ENCODE measurements around the gene EYA2. TPM values are rescaled to one million over a fixed set of nuclear protein-coding genes. Genes with fewer than 3 reads are reported as not detected.

Gene EYA2
- total and polyA plus RNA-seq, 2 donors (not counting 1 experiment from before 2014, with no cell fraction given), result 1.1 to 2.8 TPM

GRCh38 chr20:46938434-46938833 lies 43.8 kb downstream of the EYA2 start:
- H3K4me3 Mint-ChIP-seq, result no peak overlapping the region
- H4K20me1 ChIP-seq (ENCODE audit: control insufficient read depth, insufficient read depth, low read length, poor library complexity, severe bottlenecking), result no peaks in the 10 kb centered on the region
- no peak overlapping the region for H2AFZ ChIP-seq (ENCODE audit: insufficient read depth, low read depth, low read length, poor library complexity, severe bottlenecking)
- no peak overlapping the region for H3K27ac Mint-ChIP-seq
- no peak overlapping the region for H3K9ac ChIP-seq (ENCODE audit: low read length)
- no peaks in the 10 kb centered on the region for H3K9me3 Mint-ChIP-seq (ENCODE audit: insufficient read depth)
- ATAC-seq (ENCODE audit: low read depth) (no peak), DNase-seq (no peak)
- peaks cover 0 to 2% (median 0%) of the 10 kb centered on the region in 3 donors for H3K9me3 ChIP-seq (ENCODE audit: control extremely low read depth in 1 of 3, control insufficient read depth in 2 of 3, insufficient read depth in 1 of 3, low read length in 2 of 3)
- CTCF ChIA-PET, result no interaction called here
- H3K27me3 ChIP-seq (replicated peaks in 1 of 4; ENCODE audit: control extremely low read depth in 1 of 4, control insufficient read depth in 3 of 4, insufficient read depth in 4 of 4, low read length in 3 of 4), result no peaks in the 10 kb centered on the region
- H3K27me3 Mint-ChIP-seq, result peaks cover 16% of the 10 kb centered on the region
- POLR2A ChIA-PET, result no interaction called here
- no peak overlapping the region for H3K4me3 ChIP-seq (ENCODE audit: control extremely low read depth in 1 of 5, extremely low read depth in 1 of 5, insufficient read depth in 1 of 5, low read depth in 2 of 5, low read length in 4 of 5)
- no peaks in the 10 kb centered on the region for H3K4me1 Mint-ChIP-seq
- H3K36me3 ChIP-seq (replicated peaks in 1 of 2; ENCODE audit: control extremely low read depth in 1 of 2, control insufficient read depth in 1 of 2, extremely low read depth in 1 of 2, insufficient read depth in 2 of 2, low read length in 1 of 2), result no peaks in the 10 kb centered on the region
- H3K4me2 ChIP-seq (replicated peaks; ENCODE audit: low read depth, low read length, poor library complexity, severe bottlenecking), result no peak overlapping the region
- H3K79me2 ChIP-seq (ENCODE audit: control insufficient read depth, insufficient read depth, low read length), result no peaks in the 10 kb centered on the region
- intact Hi-C loops (cut with micrococcal nuclease), result no loop called here
- no CpG with 5 or more reads among the region's 1 CpG for WGBS (ENCODE audit: insufficient coverage)
- no peaks in the 10 kb centered on the region for H3K4me1 ChIP-seq (ENCODE audit: control insufficient read depth in 2 of 2, insufficient read depth in 2 of 2, low read length in 2 of 2)
- TF ChIP-seq EZH2 (IDR thresholded peaks at IDR 0.05; ENCODE audit: borderline replicate concordance, insufficient read depth, low read depth, low read length, poor library complexity, severe bottlenecking), result no peak
- no peak for TF ChIP-seq CTCF (IDR thresholded peaks at IDR 0.05)
- H3K27ac ChIP-seq (ENCODE audit: low read length in 2 of 2), result no peak overlapping the region

DNA sequence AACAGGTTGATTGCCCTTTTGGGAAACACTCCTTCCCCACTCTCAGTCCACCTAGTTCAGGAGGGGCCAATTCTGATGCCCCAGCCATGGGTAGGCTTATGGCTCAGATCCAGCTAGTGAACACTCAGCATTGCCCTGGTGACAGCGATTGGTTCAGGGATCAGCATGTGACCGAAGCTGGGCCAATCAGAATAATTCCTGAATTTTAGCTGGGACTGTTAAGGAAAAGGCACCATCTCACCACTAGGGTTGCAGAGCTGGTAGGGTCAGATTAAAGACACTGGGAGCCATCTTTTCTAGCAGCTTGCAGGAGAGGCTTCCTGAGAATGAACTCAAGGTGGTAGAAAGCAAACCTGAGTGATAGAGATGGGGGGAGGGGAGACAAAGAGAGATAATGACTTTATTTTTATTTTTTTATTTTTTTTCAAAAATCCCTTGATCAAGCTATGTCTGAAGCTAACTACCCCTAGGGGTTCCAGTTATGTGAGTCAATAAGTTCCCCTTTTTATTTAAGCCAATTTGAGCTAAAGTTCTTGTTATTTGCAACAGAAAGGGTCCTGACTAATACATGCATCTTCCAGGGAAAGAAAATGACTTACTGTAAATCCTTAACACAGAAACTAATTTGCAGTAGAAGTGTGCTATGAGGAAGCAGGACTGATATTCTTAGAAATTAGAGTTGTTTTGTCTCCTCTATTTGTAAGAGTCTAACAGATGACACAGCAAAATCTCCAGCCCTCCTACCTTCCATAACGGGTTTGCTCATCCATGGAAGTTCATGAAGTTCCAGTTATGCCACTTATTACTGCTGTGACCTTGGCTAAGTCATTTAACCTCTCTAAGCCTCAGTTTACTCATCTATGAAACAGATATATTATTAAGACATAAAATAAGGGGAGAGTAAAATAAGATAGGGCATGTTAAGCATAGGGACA lies 44.7 kb downstream of the EYA2 start:
- H3K9ac ChIP-seq (ENCODE audit: low read length), result no peak overlapping the region
- CTCF ChIA-PET, result no interaction called here
- no peak for TF ChIP-seq CTCF (IDR thresholded peaks at IDR 0.05)
- TF ChIP-seq EZH2 (IDR thresholded peaks at IDR 0.05; ENCODE audit: borderline replicate concordance, insufficient read depth, low read depth, low read length, poor library complexity, severe bottlenecking), result no peak
- H3K4me3 ChIP-seq (ENCODE audit: control extremely low read depth in 1 of 5, extremely low read depth in 1 of 5, insufficient read depth in 1 of 5, low read depth in 2 of 5, low read length in 4 of 5), result no peak overlapping the region
- no peaks in the 10 kb centered on the region for H3K36me3 ChIP-seq (replicated peaks in 1 of 2; ENCODE audit: control extremely low read depth in 1 of 2, control insufficient read depth in 1 of 2, extremely low read depth in 1 of 2, insufficient read depth in 2 of 2, low read length in 1 of 2)
- H3K4me1 ChIP-seq (ENCODE audit: control insufficient read depth in 2 of 2, insufficient read depth in 2 of 2, low read length in 2 of 2), result no peaks in the 10 kb centered on the region
- H3K4me1 Mint-ChIP-seq, result no peaks in the 10 kb centered on the region
- H4K20me1 ChIP-seq (ENCODE audit: control insufficient read depth, insufficient read depth, low read length, poor library complexity, severe bottlenecking), result no peaks in the 10 kb centered on the region
- intact Hi-C loops (cut with micrococcal nuclease), result no loop called here
- no peaks in the 10 kb centered on the region for H3K9me3 Mint-ChIP-seq (ENCODE audit: insufficient read depth)
- H3K27me3 Mint-ChIP-seq, result peaks cover 10% of the 10 kb centered on the region
- no peak overlapping the region for H3K27ac ChIP-seq (ENCODE audit: low read length in 2 of 2)
- WGBS (ENCODE audit: insufficient coverage), result 85% methylated on average over 2 of the region's 3 CpGs
- H3K9me3 ChIP-seq (ENCODE audit: control extremely low read depth in 1 of 3, control insufficient read depth in 2 of 3, insufficient read depth in 1 of 3, low read length in 2 of 3), result no peaks in the 10 kb centered on the region
- no peaks in the 10 kb centered on the region for H3K27me3 ChIP-seq (replicated peaks in 1 of 4; ENCODE audit: control extremely low read depth in 1 of 4, control insufficient read depth in 3 of 4, insufficient read depth in 4 of 4, low read length in 3 of 4)
- ATAC-seq (ENCODE audit: low read depth) (no peak), DNase-seq (no peak)
- H2AFZ ChIP-seq (ENCODE audit: insufficient read depth, low read depth, low read length, poor library complexity, severe bottlenecking), result no peak overlapping the region
- no peak overlapping the region for H3K27ac Mint-ChIP-seq
- H3K4me2 ChIP-seq (replicated peaks; ENCODE audit: low read depth, low read length, poor library complexity, severe bottlenecking), result no peak overlapping the region
- no peaks in the 10 kb centered on the region for H3K79me2 ChIP-seq (ENCODE audit: control insufficient read depth, insufficient read depth, low read length)
- no peak overlapping the region for H3K4me3 Mint-ChIP-seq
- POLR2A ChIA-PET, result no interaction called here

Measured in B cell (primary cell).